Right ventricle myocardium inferior (tissue), 1 donor: Measurements from ENCODE around the gene PRMT5. TPM values are rescaled to one million over a fixed set of nuclear protein-coding genes. Genes with fewer than 3 reads are reported as not detected.

Experiments used
- ATAC-seq: fragments of 200-7000 bp; cut with Tn5 transposase; one replicate; pipeline ENCODE4 v1.9.1; 2020; ENCODE audit warnings: mild to moderate bottlenecking, moderate library complexity
- DNase-seq: peaks from one replicate; pipeline ENCODE4 v3.0.0; 2021; ENCODE audit errors: missing footprints
- intact Hi-C: fragments of 100-400 bp; cut with DNase I; formaldehyde crosslinking; loops from one replicate; pipeline ENCODE4 v1.11.0; 2022
- total RNA-seq: library from RNA; stranded (reverse); fragmentation: NEBNext Ultra II Directional; extraction: Animal tissue kit (Norgen Biotek cat#: 25700); gene quantifications from one replicate; pipeline ENCODE4 v1.2.1, GENCODE V29; 2021
- donor health status: DM: no; HTN: yes; CAD: no; lungs with severe emphysema.

Gene PRMT5
- total RNA-seq, 1 donor from 2014 or later = 48.7 TPM

DNA sequence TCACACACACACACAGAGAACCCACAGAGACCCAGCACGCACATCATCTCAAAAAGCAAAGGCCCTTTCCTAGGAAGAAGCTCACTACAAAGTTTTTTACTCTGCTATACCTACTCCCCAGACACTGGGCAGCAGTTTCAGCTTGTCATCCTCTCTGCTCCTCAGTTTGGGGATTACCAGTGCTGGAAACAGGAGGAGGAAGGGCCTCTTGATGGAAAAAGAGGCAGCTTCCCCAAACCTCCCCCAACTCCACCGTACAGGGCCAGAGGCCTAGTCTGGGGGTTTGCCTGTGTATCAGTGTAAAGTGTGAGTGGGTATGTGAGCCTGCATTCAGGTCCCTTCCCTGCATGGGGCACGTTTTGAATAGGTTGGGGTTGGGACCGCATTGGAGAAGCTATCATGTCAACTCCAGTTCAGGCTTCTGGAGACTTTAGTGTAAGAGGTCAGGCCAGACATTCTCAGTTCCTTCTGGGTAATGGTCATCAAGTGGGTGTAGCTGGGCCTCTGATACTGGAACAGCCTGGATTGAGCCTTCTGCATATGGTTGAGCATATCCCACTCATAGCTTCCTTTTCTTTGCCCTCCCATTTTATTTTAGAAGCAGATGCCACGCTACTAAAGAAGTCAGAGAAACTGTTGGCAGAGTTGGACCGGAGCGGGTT is 45.0 kb downstream of the PRMT5 start:
- DNase-seq = no peak
- intact Hi-C loops = no loop called here
- ATAC-seq = no peak

- intact Hi-C loops = no loop called here
- DNase-seq (no peak), ATAC-seq (no peak)
Observed at GRCh38 chr14:22883173-22883976, 45.8 kb downstream of the PRMT5 start, which contains the start of gene REM2. Gene REM2 (plus strand): TSS chr14:22883222. CDS start chr14:22883288, 66 bp downstream.

GRCh38 chr14:22882529-22883172 is 46.5 kb downstream of the PRMT5 start:
- intact Hi-C loops = no loop called here
- no peak for DNase-seq
- ATAC-seq = no peak

DNA sequence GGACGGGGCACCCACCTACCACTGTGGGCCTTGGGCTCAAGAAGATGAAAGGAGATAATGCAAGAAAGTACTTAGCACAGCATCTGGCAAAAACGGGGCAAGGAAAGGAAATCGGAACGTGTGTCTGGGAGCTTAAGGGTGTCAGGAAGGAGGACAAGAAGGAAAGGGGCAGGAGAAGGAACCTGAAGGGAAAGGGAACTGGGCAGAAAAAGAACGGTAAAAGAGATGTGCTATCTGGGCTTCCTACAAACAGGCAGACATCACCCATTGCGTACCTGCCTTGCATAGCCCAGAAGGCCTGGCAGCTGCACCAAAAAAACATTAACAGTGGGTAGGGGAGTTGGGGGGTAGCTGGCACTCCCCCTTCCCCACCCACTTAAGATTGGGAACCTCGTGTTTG is 47.1 kb downstream of the PRMT5 start:
- DNase-seq (no peak), ATAC-seq (no peak)
- intact Hi-C loops = no loop called here

- intact Hi-C loops = no loop called here
- DNase-seq (no peak), ATAC-seq (no peak)
Observed at GRCh38 chr14:22878271-22879246, 50.6 kb downstream of the PRMT5 start.

GRCh38 chr14:22877000-22877501 is 52.1 kb downstream of the PRMT5 start:
- ATAC-seq = no peak

GRCh38 chr14:22875748-22876319 is 53.3 kb downstream of the PRMT5 start:
- DNase-seq = no peak
- ATAC-seq = no peak
- intact Hi-C loops = no loop called here

More at GRCh38 chr14:22877000-22877501, 52.1 kb downstream of the PRMT5 start:
- DNase-seq = no peak
- intact Hi-C loops = no loop called here

DNA sequence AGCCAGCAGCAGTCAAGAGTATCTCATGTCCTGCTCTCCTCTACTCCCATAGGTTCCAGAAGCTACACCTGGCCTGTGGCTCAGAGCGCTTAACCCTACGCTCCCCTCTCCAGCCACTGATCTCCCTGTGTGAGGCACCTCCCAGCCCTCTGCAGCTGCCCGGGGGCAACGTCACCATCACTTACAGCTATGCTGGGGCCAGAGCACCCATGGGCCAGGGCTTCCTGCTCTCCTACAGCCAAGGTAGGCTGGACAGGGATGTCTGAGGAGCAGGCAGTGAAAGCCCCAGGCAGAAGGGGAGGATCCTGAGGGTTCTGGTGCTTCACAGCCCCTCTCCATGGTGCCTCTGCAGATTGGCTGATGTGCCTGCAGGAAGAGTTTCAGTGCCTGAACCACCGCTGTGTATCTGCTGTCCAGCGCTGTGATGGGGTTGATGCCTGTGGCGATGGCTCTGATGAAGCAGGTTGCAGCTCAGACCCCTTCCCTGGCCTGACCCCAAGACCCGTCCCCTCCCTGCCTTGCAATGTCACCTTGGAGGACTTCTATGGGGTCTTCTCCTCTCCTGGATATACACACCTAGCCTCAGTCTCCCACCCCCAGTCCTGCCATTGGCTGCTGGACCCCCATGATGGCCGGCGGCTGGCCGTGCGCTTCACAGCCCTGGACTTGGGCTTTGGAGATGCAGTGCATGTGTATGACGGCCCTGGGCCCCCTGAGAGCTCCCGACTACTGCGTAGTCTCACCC is 54.0 kb downstream of the PRMT5 start:
- no peak for DNase-seq
- ATAC-seq = no peak
- intact Hi-C loops = no loop called here

GRCh38 chr14:22872833-22873520 is 56.2 kb downstream of the PRMT5 start:
- no peak for ATAC-seq
- intact Hi-C loops = loop anchor here (2.0 to 5.0 kb wide), 2 partner anchors 28 to 44 kb away; partner anchors contain the start of gene RBM23
- no peak for DNase-seq

DNA sequence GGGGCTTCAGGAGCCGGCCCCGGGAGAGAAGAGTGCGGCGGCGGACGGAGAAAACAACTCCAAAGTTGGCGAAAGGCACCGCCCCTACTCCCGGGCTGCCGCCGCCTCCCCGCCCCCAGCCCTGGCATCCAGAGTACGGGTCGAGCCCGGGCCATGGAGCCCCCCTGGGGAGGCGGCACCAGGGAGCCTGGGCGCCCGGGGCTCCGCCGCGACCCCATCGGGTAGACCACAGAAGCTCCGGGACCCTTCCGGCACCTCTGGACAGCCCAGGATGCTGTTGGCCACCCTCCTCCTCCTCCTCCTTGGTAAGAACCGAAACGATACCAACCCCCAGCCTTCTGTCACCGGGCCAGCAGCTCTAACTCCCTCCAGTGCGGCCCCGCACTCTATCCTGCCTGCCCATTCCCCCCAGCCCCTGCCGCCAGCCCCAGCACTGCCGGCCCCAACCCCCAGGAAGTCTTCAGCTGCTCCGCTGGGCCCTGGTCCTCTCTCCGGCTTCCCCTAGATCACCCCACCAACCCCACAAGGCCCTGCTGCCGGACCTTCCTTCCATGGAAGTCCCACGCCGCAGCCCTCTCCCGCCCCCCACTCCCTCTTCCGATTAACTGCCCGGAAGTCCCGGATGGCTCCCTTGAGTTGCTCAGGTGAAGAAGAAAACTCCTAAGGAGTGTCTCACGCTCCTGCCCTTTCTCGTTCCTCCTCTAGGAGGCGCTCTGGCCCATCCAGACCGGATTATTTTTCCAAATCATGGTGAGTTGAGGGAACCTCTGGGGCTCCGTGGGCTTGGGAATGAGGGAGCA is 56.9 kb downstream of the PRMT5 start:
- DNase-seq (peak; percentile 84), ATAC-seq (peak; percentile 59)
- intact Hi-C loops = loop anchor here (2.0 to 5.0 kb wide), 2 partner anchors 29 to 45 kb away; partner anchors contain the start of gene RBM23

DNA sequence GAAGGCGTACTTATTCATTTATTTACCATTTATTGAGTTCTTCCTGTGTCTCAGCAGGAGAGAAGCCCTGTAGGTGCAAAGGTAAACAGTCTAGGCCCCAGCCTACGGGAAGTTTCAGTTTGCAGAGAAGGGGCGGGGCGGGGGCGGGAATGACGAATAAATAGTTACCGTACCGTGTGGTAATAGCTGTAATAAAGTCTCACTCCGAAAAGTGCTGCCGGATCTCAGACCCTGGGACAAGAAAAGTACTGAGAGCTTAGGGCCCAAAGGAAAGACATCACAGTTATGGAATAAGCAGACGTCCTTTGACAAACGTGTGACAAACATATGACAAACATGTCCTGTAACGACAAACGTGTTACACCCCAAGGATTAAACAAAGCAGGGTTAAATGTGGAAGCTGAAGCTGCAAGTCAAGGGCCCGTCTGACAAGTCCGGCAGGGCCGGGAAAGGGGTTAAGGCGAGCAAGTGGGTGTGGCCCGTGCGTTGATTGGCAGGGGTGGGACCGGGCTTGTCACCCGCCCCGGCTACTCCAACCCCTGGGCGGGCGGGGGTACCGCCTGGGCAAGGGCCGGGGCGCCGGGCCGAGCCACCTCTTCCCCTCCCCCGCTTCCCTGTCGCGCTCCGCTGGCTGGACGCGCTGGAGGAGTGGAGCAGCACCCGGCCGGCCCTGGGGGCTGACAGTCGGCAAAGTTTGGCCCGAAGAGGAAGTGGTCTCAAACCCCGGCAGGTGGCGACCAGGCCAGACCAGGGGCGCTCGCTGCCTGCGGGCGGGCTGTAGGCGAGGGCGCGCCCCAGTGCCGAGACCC is 57.7 kb downstream of the PRMT5 start, which contains the start of gene LRP10:
TSS of gene LRP10 (plus strand) at position 517 of the 809 bp plus-strand sequence. CDS start 564 bp downstream, outside the sequence.
- intact Hi-C loops = loop anchor here (2.0 to 5.0 kb wide), 3 partner anchors 29 to 57 kb away; partner anchors contain the start of genes PRMT5 and RBM23
- peak; percentile 97 for ATAC-seq
- peak; percentile 96 for DNase-seq

GRCh38 chr14:22870811-22871223 is 58.4 kb downstream of the PRMT5 start:
- DNase-seq (no peak), ATAC-seq (peak; percentile 12)
- intact Hi-C loops = loop anchor here (2.0 to 5.0 kb wide), 2 partner anchors 46 to 58 kb away; partner anchors contain the start of genes PRMT5 and RBM23
